Endothelial cell of hepatic sinusoid (primary cell): ENCODE data around the gene EFNA3.

Experiments
- in situ Hi-C: cut with HindIII; loops from 2 replicates; pipeline ENCODE4 v1.10.0; 2017; ENCODE audit warnings: low sequenced_read_pairs

The EFNA3 gene, protein sequence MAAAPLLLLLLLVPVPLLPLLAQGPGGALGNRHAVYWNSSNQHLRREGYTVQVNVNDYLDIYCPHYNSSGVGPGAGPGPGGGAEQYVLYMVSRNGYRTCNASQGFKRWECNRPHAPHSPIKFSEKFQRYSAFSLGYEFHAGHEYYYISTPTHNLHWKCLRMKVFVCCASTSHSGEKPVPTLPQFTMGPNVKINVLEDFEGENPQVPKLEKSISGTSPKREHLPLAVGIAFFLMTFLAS

DNA sequence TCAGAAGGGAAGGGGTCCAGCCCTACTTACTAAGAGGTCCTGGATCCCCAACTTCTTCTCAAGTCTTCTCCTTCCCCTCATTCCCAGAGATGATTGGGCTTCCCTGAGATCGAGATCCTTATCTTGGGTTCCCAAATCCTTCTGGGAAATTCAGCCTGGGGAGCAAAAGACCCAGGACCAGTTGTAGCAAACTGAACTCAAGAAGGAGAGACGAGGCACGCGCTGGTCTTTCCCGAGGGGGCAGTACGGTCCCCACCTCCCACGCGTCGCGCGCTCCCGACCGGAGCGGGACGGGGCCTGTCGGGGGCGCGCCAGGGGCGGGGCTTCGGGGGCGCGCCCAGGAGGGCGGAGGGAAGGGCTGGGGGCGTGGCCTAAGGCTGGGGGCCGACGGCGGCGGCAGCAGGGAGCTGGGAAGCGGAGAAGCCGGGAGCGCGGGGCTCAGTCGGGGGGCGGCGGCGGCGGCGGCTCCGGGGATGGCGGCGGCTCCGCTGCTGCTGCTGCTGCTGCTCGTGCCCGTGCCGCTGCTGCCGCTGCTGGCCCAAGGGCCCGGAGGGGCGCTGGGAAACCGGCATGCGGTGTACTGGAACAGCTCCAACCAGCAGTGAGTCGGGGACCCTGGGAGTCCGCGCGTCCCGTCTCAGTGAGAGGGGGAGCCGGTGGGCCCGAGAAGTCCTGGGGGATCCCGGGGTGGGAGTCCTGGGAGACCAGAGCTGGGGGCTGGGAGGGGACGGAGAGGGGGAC, at the start of gene EFNA3:
Gene EFNA3 (plus strand): TSS at position 369 of the 741 bp plus-strand sequence. CDS start 105 bp downstream, at position 474.
- in situ Hi-C loops, result no loop called here

DNA sequence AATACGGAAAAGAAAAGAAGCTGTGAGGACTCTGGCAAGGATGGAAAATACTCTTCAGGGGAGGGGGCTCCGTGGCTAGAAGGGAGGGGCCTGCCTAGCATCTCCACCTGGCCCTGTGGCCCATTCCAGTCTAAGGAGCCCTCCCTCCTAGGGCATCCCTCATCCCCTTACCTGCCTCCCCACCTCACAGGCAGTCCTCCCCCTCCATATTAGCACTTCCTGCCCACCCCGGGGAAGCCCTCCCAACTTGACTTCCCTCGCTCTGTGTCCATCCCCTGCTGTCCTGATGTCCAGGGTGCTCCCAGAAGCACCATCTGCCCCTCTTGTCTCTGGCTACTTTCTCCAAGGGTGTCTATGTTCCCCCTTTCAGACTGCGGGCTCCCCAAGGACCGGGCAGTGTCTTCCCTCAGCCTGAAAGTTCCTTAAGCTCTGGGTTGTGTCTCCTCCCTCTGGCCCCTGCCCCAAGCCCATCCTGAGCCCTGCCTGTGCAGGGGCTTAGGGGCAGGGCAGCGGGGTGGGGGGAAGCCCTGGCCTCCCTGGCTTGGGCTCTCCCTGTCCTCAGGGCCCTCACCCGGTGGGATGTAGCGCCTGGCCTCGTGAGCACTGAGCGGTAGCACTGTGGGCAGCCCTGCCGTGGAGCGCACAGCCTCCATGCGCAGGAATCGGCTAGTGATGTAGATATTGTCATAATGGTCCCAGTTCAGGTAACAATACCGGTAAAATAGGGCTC, 49.0 kb upstream of the EFNA3 start:
- in situ Hi-C loops, result no loop called here

DNA sequence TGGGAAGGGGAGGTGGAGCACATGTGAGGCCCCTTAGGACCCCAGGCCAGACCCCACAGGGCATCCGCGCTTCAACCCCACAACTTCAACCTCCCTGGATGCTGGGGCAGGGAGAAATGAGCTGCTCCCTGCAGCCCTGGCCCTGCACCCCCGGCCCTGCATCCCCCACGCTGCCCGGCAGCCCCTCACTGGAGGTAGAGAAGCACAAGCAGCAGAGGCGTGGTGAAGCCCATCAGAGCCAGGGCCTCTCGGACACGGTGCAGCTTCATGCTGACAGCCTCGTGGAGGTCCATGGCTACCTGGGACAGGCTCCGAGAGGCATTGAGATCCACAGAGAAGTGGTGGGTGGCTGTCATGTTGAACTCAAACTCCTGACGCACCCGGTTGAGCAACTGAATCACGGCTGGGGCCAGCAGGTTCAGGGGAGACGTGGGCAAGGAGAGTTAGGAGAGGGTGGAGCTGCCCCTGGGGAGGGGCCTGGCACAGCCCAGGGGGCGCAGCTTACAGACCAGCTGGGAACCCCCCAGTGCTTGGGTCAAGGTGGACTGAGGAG, 48.3 kb upstream of the EFNA3 start:
- in situ Hi-C loops, result no loop called here

DNA sequence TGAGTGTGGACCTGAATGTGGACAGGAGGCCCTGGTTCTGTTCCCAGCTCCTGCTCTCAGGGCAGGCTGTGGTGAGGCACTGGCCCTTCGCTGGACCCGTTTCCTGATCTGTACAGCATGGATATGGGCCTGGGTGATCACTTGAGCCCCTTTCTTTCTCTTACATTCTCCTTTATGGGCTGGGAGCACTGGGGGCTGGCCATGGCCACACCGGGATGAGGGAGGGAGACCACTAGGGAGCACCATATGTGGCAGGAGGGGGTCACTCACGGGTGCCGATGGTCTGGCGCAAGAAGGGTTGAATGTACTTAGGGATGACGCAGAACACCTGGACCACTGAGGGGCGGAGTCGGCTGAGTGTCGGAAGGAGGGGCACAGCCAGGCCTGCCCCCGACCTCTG, 47.7 kb upstream of the EFNA3 start:
- in situ Hi-C loops, result no loop called here

DNA sequence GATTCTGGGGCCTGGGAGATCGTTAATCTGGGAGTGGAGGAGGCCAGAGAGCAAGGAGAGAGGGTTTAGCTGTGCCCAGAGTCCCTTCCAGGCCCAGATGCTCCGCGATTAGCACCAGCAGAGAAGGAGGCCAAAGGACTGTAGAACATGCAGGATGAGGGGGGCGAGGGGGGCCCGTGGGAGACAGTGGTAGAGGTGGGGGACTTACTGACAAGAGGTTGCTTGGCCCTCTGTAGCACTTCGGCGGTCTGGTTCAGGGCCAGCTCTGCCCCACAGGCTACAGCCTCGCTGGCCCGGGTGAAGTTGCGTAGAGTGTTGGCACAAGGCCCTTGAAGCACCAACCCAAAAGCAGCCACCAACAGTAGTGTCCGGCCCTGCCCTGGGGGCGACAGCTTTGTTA, 45.8 kb upstream of the EFNA3 start:
- in situ Hi-C loops, result no loop called here

DNA sequence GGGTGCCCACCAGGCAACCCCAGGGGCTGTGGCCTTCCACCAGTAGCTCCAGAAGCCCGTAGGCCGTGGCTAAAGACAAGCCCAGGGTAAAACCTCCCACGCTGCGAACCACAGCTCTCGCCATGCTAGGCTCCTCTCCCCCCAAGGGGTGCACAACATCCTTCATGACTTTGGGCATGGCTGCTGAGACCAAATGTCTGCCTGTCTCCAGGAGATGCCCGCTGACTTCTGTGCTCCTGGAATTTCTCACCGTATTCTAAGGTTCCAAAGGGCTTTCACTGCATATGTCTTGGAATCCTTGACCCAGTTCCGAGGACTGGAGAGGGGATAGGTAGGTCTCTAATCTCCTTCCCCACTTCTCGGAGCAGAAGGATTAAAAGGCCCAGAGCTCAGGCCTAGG, 45.1 kb upstream of the EFNA3 start, which contains the start of the genes DCST1 and DCST2:
Gene DCST1 (plus strand): TSS at position 301 of the 400 bp plus-strand sequence. CDS start 213 bp downstream, outside the sequence.
Gene DCST2 (minus strand): TSS at position 258 of the 400 bp plus-strand sequence. CDS start 80 bp downstream, at position 178.
- in situ Hi-C loops, result no loop called here

DNA sequence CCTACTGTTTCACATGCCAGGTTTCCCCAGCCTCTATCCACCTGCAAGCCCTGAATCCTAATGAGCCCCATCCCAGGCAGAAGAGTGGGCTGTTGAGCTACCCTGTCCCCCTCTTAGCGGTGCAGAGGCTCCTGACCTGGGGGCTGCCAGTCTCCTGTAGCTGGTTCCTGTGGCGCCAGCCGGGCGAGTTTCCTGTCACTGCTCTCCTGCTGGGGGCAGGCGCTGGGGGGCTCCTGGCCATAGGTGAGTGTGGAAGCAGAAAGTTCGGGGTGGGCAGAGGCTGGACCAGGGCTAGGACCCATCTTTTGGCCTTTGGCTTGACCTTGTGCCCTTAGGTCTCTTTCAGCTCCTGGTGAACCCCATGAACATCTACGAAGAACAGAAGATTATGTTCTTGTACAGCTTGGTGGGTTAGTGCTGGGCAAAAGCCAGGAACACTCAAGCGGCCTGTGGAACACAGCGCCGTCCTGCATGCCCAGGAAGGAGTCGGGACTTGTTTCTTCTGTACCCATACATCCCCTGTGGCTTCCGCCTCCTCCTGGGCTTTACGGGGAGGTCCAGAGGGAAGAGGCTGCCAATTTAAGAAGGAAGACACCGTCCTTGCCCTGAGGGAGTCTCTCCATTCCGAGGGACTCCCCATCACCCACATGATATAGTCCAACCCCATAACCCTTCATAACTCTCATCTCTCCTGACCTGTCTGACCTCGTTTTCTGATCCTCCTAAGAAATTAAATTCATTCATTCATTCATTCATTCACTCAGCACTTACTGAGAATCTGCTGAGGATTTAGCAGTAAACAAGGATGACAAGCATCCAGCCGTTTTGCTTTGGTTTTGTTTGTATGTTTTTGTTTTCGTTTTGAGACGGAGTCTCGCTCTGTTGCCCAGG, 44.1 kb upstream of the EFNA3 start:
- in situ Hi-C loops, result no loop called here

DNA sequence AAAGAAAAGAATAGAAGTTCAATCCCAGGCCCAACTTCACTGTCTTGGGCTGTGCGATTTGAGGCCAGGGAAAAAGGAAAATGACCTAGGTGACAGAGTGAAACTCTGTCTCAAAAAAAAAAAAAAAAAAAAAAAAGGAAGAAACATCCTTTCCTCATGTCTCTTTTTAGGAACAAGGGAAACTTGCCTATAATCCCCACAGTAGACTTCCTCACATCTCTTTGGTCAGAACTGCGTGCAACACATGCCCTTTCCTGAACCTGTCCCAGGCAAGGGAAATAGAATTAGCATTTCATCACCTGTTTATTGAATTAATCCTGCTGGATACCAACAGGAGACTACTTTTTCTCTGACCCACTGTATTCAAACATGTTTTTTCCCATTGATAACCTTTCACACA, 42.7 kb upstream of the EFNA3 start:
- in situ Hi-C loops, result no loop called here

DNA sequence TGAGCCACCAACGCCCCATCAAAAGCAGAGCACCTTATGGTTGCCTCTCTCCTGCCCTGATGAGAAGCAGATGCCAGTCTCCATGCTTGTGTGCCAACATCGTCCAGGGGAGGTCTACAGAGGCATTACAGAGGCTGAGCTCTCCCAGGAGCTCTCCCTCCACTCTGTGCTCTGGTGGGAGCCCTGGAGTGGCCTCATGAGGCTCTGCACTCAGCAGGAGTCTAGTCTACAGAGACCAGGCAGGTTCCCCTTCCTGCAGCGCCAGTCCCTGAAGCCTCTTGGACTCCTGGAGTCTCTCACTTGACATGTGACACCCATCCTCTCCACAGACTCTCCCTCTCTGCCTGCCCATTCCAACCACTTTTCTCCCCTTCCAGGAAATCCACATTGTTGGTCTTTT, 41.6 kb upstream of the EFNA3 start:
- in situ Hi-C loops, result no loop called here

DNA sequence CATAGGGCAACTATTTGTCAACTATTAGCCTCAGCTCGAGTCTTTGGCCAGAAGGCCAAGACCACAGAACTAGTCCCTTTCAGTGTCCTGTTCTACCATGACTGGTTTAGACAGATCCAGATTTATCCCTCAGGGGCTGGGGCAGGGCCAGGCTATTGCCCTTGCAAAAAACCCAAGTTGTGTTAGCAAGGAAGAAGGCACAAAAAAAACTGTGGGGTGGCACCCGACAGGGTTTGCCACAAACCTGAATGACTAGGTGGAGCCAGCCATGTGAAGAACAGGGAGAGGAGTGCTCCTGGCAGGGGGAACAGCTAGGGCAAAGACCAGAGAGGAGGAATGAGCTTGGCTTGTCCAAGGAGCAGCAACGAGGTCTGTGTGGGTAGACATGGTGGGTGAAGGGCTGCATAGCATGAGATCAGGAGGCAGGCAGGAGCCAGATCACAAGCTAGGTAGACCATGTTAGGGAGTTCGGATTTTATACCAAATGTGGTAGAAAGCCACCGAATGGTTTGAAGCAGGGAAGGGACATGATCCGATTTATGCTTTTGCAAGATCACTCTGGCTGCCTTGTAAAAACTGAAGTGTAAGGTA, 40.7 kb upstream of the EFNA3 start:
- in situ Hi-C loops, result no loop called here

DNA sequence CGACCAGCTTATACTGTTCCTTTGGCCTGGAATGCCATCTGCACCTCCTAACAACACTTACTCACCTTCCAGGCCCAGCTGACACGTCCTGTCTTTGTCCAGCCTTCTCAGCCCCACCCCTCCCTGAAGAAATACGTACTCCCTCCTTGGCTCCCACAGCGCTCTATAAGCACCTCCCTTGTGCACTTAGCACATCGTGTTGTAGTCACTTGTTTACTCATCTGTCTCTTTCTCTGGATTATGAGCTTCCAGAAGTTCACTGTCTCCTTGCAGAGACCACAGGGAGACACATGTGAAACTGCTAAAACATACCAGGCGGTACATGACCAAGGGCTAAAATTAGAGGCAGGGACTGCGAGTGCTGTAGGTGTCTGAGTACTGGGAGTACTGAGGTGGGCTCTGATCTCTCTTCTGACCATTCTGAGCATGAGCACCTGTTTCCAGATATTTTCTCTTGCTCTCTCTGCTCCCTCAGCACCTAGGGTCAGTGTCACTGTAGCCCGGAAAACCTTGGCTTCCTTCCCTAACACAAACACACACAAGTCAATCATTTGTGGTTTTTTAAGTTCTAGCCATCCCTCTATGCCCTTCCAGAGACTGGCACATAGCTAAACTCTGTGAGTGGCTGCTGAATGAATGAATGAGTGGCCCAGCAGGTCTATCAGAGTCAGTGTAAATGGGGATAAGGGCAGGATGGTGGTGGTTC, 39.9 kb upstream of the EFNA3 start:
- in situ Hi-C loops, result no loop called here

DNA sequence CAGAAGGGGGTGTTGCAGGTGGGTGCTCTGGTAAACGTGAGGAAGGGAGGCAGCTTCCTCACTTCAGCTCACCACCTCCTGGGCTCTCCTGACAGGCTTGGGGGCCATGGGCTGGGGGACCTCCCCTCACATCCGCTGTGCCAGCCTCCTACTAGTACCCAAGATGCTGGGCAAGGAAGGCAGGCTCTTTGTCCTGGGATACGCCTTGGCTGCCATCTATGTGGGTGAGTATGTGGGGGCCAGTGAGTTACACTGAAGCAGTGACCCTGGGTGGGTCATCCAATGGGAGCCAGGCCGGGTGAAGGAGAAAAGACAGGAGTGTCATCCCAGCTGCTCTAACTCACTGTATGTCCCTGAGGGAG, 39.3 kb upstream of the EFNA3 start:
- in situ Hi-C loops, result no loop called here

DNA sequence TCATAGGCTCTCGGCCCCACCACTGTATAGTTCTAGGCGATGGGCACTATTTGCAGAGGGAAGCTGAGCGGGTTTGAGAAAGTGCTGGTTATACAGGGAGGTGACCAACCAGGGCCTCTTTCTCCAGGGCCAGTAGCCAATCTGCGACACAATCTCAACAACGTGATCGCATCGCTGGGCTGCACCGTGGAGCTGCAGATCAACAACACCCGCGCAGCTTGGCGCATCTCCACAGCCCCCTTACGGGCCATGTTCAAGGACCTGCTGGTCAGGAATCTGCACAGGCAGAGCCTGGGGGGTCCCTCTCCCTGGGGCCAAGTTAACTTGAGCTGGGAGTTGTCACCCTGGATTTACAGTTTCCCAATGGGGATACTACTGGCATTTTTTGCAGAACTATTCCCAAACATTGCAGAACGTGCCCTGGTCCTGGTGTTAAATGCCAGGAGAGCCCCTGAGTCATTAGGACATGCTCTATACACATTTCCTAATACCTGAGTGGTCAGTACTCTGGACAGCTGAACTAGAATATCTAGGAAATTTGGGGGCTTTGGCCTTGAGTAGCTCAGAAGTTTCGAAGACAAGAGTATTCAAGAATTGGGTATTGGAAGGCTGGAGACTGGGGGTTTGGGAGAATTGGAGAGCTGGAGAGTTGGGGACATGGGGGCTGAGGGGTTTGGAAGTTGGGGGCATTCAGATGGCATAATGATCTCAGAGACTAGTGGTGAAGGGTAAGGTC, 38.1 kb upstream of the EFNA3 start:
- in situ Hi-C loops, result no loop called here

DNA sequence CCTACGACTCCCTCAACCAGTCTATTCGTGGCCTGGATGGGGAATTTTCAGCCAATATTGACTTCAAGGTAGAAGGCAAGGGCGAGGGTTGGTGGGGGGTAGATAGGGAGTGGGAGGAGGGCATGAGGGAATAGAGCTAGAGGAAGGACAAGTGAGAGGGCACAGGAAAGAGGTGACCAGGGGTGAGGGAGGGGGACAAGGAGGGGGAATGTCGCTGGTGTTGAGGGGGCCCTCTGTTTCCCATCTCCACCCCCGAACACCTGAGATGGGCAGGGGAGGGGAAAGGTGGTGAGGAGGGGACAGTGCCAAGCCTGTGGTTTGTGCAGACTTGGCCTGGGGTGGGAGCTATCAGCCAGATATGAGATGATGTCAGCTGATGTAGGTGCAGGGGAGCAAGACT, 35.8 kb upstream of the EFNA3 start:
- in situ Hi-C loops, result no loop called here

DNA sequence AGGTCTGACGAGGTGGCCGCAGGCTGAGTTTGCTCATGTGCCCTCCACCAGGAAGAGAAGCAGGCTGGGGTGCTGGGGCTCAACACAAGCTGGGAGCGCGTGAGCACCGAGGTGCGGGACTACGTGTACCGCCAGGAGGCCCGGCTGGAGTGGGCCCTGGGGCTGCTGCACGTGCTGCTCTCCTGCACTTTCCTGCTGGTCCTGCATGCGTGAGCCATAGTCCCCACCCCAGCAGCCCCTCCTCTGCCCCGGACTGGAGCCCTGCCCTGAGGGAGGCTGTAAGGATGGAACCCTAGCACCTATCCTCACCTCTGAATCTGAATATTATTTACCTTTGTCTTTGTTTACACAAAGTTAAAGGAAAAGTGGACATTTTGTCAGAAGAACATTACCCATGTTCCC, 35.3 kb upstream of the EFNA3 start:
- in situ Hi-C loops, result no loop called here

DNA sequence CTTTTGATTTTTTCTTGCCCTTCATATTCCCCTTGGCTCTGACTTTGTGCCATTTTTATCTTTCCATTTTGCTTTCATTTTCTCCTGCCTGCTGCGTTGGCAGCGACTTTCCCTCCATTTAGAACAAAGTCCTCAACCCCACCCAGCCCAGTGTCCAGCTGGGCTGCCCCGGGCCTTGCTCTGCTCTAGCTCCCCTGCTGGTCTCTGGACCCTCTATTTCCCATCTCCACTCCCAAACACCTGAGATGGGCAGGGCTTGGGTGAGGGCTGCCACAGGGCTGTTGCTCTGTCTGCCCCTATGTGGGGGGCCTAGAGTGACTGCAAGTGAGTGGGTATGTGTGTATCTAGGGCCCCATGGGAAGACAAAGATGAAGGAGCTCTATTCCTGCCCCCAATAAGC, 34.8 kb upstream of the EFNA3 start:
- in situ Hi-C loops, result no loop called here

DNA sequence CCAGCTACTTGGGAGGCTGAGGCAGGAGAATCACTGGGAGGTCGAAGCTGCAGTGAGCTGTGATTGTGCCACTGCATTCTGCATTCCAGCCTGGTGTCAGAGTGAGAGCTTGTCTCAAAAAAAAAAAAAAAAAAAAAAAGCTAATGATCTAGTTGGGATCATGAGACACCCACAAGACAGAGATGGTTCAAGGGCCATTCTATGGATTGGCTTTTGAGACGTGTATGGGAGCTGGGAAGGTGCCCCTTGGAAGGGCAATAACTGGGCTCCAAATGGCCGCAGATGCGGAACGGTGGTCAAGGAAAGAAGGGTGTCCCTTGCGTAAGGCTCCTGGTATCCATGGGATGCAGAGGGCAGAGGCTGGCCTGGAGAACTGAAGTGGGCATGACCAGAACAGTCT, 34.3 kb upstream of the EFNA3 start:
- in situ Hi-C loops, result no loop called here

DNA sequence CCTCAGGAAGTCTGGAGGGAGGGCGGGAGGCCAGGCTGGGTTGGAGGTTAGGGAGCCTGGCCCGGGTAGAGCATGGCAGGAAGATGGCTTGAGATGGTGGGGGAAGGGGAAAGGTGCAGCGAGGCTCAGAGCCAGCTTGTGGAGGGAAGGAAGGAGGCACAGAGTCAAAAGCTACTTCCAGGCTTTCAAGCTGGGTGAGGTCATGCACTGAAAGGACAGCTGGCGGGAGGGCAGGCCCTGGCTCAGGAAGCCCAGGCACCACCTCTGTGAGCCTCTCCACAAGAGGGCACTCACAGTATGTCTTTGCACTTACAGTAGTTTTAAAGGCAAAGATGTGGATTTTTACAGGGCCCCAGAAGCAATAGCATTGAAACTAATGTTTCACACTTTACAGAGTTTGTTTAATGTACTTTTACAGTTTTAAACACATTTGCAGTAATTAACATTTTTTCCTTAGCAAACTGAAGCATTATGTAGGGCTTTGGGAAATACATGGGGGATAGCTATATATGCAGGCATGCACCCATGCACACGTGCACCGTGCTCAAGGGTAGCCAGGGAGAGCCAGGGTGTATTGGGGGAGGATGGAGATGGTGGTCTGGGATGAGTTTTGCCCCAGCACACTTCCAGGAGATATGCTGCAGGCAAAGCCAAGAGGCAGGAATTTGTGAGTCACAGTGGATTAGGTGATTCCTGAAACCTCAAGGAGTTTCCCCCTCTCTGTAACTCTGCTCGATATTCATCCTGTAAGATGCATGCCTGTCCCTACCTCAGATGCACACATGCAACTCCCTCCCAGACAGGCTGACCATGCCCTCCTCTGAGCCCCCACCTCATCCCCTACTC, 33.6 kb upstream of the EFNA3 start:
- in situ Hi-C loops, result no loop called here
